HepG2 (cell line): ENCODE data around the gene COA3. TPM values are rescaled to one million over a fixed set of nuclear protein-coding genes. Genes with fewer than 3 reads are reported as not detected.
A peak's percentile ranks its signal among the peaks of the same experiment; 100 is the strongest.

Experiments used
- AFF4 ChIP-seq: sonication (generic); formaldehyde crosslinking; IDR thresholded peaks from 2 replicates; pipeline ENCODE4 v1.4.0; 2020; ENCODE audit warnings: missing genetic modification reagents
- ATF7-NPFF ChIP-seq: sonication (generic); formaldehyde crosslinking; IDR thresholded peaks from 2 replicates; pipeline ENCODE4 v1.8.1; 2023; ENCODE audit warnings: mild to moderate bottlenecking, low read depth, missing genetic modification reagents, moderate library complexity
- FOXA1 ChIP-seq, 2 experiments: fragments of 450-650 bp in 1 of 2; sonication (generic) in 1 of 2; formaldehyde crosslinking in 1 of 2; IDR thresholded peaks; 2 replicates each; pipeline versions ENCODE4 v1.4.0 to v1.6.1; 2016 to 2020; ENCODE audit warnings: missing genetic modification reagents in 1 of 2
- FOXK2 ChIP-seq: fragments of 450-650 bp; IDR thresholded peaks from 2 replicates; pipeline ENCODE4 v1.6.1; 2016
- FUBP1 ChIP-seq: sonication (generic); formaldehyde crosslinking; IDR thresholded peaks from 2 replicates; pipeline ENCODE4 v1.5.1; 2020; ENCODE audit warnings: missing genetic modification reagents, mild to moderate bottlenecking, borderline replicate concordance
- GPBP1L1 ChIP-seq: sonication (generic); formaldehyde crosslinking; IDR thresholded peaks from 2 replicates; pipeline ENCODE4 v1.5.0; 2020; ENCODE audit warnings: mild to moderate bottlenecking, missing genetic modification reagents
- KDM4B ChIP-seq: sonication (generic); formaldehyde crosslinking; IDR thresholded peaks from 2 replicates; pipeline ENCODE4 v1.4.0; 2020; ENCODE audit warnings: missing genetic modification reagents
- MEF2D ChIP-seq: sonication (generic); formaldehyde crosslinking; IDR thresholded peaks from 2 replicates; pipeline ENCODE4 v1.5.1; 2020; ENCODE audit warnings: mild to moderate bottlenecking, missing genetic modification reagents
- TGIF2 ChIP-seq: IDR thresholded peaks from 2 replicates; pipeline ENCODE4 v1.6.1; 2016; ENCODE audit warnings: control low read depth, missing compliant biosample characterization
- U2AF2 ChIP-seq: fragments of 200-400 bp; formaldehyde crosslinking; IDR thresholded peaks from 2 replicates; pipeline ENCODE4 v1.6.1; 2017; ENCODE audit warnings: low read depth, mild to moderate bottlenecking, low read length
- ZNF232 ChIP-seq: sonication (generic); formaldehyde crosslinking; IDR thresholded peaks from 2 replicates; pipeline ENCODE4 v1.4.0; 2020; ENCODE audit warnings: missing genetic modification reagents, borderline replicate concordance
- ZNF253 ChIP-seq: sonication (generic); formaldehyde crosslinking; IDR thresholded peaks from 2 replicates; pipeline ENCODE4 v1.8.0; 2022; ENCODE audit warnings: mild to moderate bottlenecking, missing genetic modification reagents, borderline replicate concordance
- ZNF563 ChIP-seq: sonication (generic); formaldehyde crosslinking; IDR thresholded peaks from 2 replicates; pipeline ENCODE4 v1.8.0; 2022; ENCODE audit warnings: mild to moderate bottlenecking, moderate library complexity, missing genetic modification reagents
- ZNF614 ChIP-seq: IDR thresholded peaks from 2 replicates; pipeline ENCODE4 v1.6.1; 2018; ENCODE audit warnings: missing biosample characterization, missing genetic modification reagents, inconsistent platforms, borderline replicate concordance
- ZNF710 ChIP-seq: sonication (generic); formaldehyde crosslinking; IDR thresholded peaks from 2 replicates; pipeline ENCODE4 v1.5.0; 2020; ENCODE audit warnings: mild to moderate bottlenecking, missing genetic modification reagents, borderline replicate concordance
- ZNF747 ChIP-seq: sonication (generic); formaldehyde crosslinking; IDR thresholded peaks from 2 replicates; pipeline ENCODE4 v1.8.1; 2023; ENCODE audit warnings: missing genetic modification reagents, mild to moderate bottlenecking, borderline replicate concordance
- ZNF879 ChIP-seq: sonication (generic); formaldehyde crosslinking; IDR thresholded peaks from 2 replicates; pipeline ENCODE4 v1.8.1; 2023; ENCODE audit warnings: missing genetic modification reagents
- ZUFSP ChIP-seq: sonication (generic); formaldehyde crosslinking; IDR thresholded peaks from 2 replicates; pipeline ENCODE4 v1.9.0; 2021; ENCODE audit warnings: missing genetic modification reagents, mild to moderate bottlenecking, borderline replicate concordance
- polyA plus RNA-seq, 8 experiments: library from polyadenylated mRNA; depleted of rRNA in 3 of 8; stranded (reverse) in 7 of 8; unstranded in 1 of 8; fragments of >200 nt; fragmentation: Illumina TruSeq in 4 of 8; extraction: Trizol in 4 of 8; gene quantifications; 2 replicates each; pipeline versions ENCODE4 v1.2.1 to v1.2.3, GENCODE V29; 2011 to 2016; ENCODE audit warnings: low read depth in 4 of 8, missing spikeins in 1 of 8, mixed read lengths in 1 of 8; ENCODE audit not compliant: insufficient read depth in 1 of 8
- total RNA-seq, 5 experiments: library from RNA; depleted of rRNA; stranded (reverse); fragments of >200 nt; fragmentation: Illumina TruSeq; extraction: Trizol; gene quantifications; 2 replicates each; pipeline ENCODE4 v1.2.3, GENCODE V29; 2016; ENCODE audit warnings: low read depth in 1 of 5

Gene COA3
- total and polyA plus RNA-seq, 2 of the 13 experiments (the other 11 are each of a cell fraction or from before 2014, with no cell fraction given): 133 to 202 TPM

- TF ChIP-seq ZNF747 (CRISPR knock-in tag): no peak
- no peak for TF ChIP-seq ZNF232
- no peak for TF ChIP-seq FUBP1 (CRISPR knock-in tag)
- TF ChIP-seq FOXA1 (IDR thresholded peaks at IDR 0.05): no peak
- no peak for TF ChIP-seq FOXA1 (CRISPR knock-in tag; IDR thresholded peaks at IDR 0.05)
- TF ChIP-seq ZNF614: peak; percentile 56; the same call in 1 of the 2 replicates
- TF ChIP-seq ZNF710 (CRISPR knock-in tag): no peak
- TF ChIP-seq ZNF563: no peak
- no peak for TF ChIP-seq ZNF253 (CRISPR knock-in tag)
- TF ChIP-seq AFF4 (CRISPR knock-in tag): no peak
- TF ChIP-seq ATF7-NPFF: no peak
- TF ChIP-seq FOXK2: no peak
- TF ChIP-seq GPBP1L1 (CRISPR knock-in tag): no peak
- TF ChIP-seq U2AF2: no peak
- no peak for TF ChIP-seq TGIF2 (CRISPR knock-in tag)
- TF ChIP-seq ZNF879 (CRISPR knock-in tag): no peak
- TF ChIP-seq MEF2D: no peak
- no peak for TF ChIP-seq ZUFSP
- TF ChIP-seq KDM4B (CRISPR knock-in tag): no peak
Measured at GRCh38 chr17:42843358-42843934, 44.9 kb upstream of the COA3 start (continued).
